Pancreas (tissue), 10 donors: ENCODE measurements around the gene OXNAD1. TPM values are rescaled to one million over a fixed set of nuclear protein-coding genes. Genes with fewer than 3 reads are reported as not detected.
A peak's percentile ranks its signal among the peaks of the same experiment; 100 is the strongest.

Experiments
- ATAC-seq, 4 donors: fragments of 200-7000 bp; cut with Tn5 transposase; one replicate each; pipeline versions ENCODE4 v1.8.0 to v1.9.1; 2020; ENCODE audit warnings: mild to moderate bottlenecking in 4 of 4, moderate library complexity in 4 of 4
- DNase-seq, 6 donors: peaks; one replicate each; pipeline ENCODE4 v3.0.0-alpha.2; 2020
- FAIRE-seq: peaks from 2 replicates; lab custom pipeline; 2012; peaks lifted over from hg19 to GRCh38; lab: Jason Lieb, UNC
- H3K27ac ChIP-seq, 4 donors: fragments of 200-600 bp; sonication (generic); 1 replicate in 3 of 4; 2 replicates in 1 of 4; pipeline versions ENCODE4 v1.5.0 to v1.8.0; 2020
- H3K27me3 ChIP-seq, 4 donors: fragments of 200-600 bp; one replicate each; pipeline ENCODE4 v1.8.0; 2021
- H3K36me3 ChIP-seq, 3 donors: fragments of 200-600 bp; sonication (generic) in 1 of 3; one replicate each; pipeline versions ENCODE4 v1.5.0 to v1.8.0; 2020 to 2021
- H3K4me1 ChIP-seq, 3 donors: fragments of 200-600 bp; one replicate each; pipeline ENCODE4 v1.8.0; 2021
- H3K4me3 ChIP-seq, 4 donors: fragments of 200-600 bp; sonication (generic) in 2 of 4; one replicate each; pipeline versions ENCODE4 v1.5.0 to v1.8.0; 2020 to 2021
- H3K9me3 ChIP-seq, 4 donors: fragments of 200-600 bp; one replicate each; pipeline ENCODE4 v1.8.0; 2021
- WGBS, 2 donors: extraction: QIAGEN DNeasy Blood & Tissue Kit; methylation state at CpG; one replicate each; pipeline ENCODE4 v1.1.7; 2013; 5-methylcytosine and 5-hydroxymethylcytosine counted together
- intact Hi-C, 3 donors: fragments of 100-400 bp; cut with DNase I; formaldehyde crosslinking; loops; one replicate each; pipeline versions ENCODE4 v1.11.1 to v1.14.2; 2022
- polyA plus RNA-seq, 2 donors: library from polyadenylated mRNA; stranded (reverse); fragments of 200-250 nt; gene quantifications; one replicate each; pipeline ENCODE4 v1.2.3, GENCODE V29; 2013
- total RNA-seq, 6 donors: library from RNA; stranded (reverse); fragmentation: NEBNext Ultra II Directional in 4 of 6; extraction: Animal tissue kit (Norgen Biotek cat#: 25700) in 4 of 6; gene quantifications; one replicate each; pipeline versions ENCODE4 v1.2.1 to v1.2.4, GENCODE V29; 2021 to 2023
- TF ChIP-seq, protein P1 (sequence below), 4 donors: fragments of 200-600 bp; sonication (generic) in 3 of 4; IDR thresholded peaks; one replicate each; pipeline versions ENCODE4 v1.5.0 to v1.8.0; 2021; ENCODE audit warnings: antibody characterized with exemption in 4 of 4
- donor health status: healthy with polysubstance abuse.
- donor health status: DM: no; HTN: no; CAD: no; lungs with moderate emphysema.
- donor health status: DM: no; HTN: no; CAD: no.
- donor health status: control.
- donor health status: control.
- donor health status: Bipolar disorder and iron deficiency.
- donor health status: DM: yes; HTN: yes; CAD: no.
- donor health status: DM: no; HTN: no; CAD: no.
- donor health status: DM: no; HTN: no; CAD: no.
- donor health status: DM: yes; HTN: yes; CAD: no.

Gene OXNAD1
- total and polyA plus RNA-seq, 8 donors: 2.8 to 6.7 (median 4.0) TPM

DNA sequence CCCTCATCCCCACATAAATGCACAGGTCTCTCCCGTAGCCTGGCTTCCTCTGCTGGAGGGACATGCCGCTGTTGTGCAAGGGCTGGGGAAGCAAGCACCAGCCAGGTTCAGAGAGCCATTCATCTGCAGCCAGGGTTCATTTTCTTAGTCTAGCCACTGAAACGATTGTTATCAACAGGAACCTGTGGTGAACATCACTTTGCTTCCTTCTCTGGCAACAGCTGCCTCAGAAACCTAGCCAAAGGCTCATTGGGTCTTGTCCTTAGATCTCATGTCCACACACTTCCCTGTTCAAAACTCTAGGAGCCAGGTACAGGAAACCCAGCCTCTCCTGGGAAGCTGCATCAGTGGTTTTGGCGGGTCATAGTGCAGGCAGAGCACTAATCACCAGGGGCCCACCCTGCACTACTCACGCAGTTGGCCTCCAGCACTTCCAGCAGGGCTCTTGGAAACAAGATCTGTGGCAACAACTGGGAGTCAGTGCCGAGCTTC lies 47.0 kb downstream of the OXNAD1 start:
- no peak overlapping the region for H3K4me3 ChIP-seq
- H3K9me3 ChIP-seq: no peaks in the 10 kb centered on the region
- H3K27ac ChIP-seq: no peak overlapping the region
- TF ChIP-seq, protein P1, sequence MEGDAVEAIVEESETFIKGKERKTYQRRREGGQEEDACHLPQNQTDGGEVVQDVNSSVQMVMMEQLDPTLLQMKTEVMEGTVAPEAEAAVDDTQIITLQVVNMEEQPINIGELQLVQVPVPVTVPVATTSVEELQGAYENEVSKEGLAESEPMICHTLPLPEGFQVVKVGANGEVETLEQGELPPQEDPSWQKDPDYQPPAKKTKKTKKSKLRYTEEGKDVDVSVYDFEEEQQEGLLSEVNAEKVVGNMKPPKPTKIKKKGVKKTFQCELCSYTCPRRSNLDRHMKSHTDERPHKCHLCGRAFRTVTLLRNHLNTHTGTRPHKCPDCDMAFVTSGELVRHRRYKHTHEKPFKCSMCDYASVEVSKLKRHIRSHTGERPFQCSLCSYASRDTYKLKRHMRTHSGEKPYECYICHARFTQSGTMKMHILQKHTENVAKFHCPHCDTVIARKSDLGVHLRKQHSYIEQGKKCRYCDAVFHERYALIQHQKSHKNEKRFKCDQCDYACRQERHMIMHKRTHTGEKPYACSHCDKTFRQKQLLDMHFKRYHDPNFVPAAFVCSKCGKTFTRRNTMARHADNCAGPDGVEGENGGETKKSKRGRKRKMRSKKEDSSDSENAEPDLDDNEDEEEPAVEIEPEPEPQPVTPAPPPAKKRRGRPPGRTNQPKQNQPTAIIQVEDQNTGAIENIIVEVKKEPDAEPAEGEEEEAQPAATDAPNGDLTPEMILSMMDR (IDR thresholded peaks at IDR 0.05): no peak
- H3K4me1 ChIP-seq: no peaks in the 10 kb centered on the region
- 71 to 76% methylated on average over 6 of the region's 6 CpGs for WGBS, 2 donors
- FAIRE-seq (no peak), DNase-seq (no peak), ATAC-seq (peak in 2 of 4 donors; percentile 18 to 41)
- no peaks in the 10 kb centered on the region for H3K27me3 ChIP-seq
- H3K36me3 ChIP-seq: peaks cover 0 to 7% (median 0%) of the 10 kb centered on the region in 3 donors
- intact Hi-C loops: no loop called here

DNA sequence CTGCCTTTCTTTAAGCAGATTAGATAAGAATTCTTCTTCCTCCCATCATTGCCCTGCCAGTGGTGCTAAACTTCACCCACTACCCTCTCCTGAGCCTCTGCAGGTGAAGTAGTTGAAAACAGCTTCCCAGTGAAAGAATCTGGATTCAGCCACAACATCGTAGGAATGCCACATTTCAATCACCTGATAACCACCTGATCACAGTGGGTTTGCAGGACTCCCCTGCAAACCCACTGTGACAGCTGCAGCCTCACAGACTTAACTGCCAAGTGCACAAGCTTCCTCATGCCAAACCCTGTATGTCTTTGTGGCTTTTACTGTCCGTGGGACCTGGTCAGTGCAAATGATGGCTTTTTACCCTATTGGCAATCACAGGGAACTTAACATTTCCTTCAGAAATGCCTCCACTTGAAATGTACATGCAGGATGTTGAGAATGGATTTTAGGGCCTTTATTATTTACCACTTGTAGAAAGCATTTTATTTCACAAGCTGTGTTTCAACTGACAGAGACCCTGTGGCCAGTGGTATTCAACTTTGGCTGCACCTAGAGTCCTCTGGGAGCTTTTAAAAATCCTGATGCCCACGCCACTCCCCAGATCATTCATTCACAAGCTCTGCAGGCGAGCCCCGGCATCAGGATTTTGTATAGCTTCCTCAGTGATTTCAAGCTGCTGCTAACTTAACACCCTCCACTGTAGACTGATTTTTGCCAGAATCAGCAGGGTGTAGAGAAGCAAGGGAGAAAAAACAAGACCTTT lies 49.1 kb downstream of the OXNAD1 start:
- Histone ChIP-seq H3K27me3 (no peaks in the 10 kb centered on the region), H3K9me3 (no peaks in the 10 kb centered on the region), H3K4me1 (no peaks in the 10 kb centered on the region), H3K4me3 (no peak overlapping the region), H3K27ac (no peak overlapping the region), H3K36me3 (no peaks in the 10 kb centered on the region)
- ATAC-seq (no peak), DNase-seq (no peak), FAIRE-seq (no peak)
- intact Hi-C loops: no loop called here
- TF ChIP-seq, protein P1 (IDR thresholded peaks at IDR 0.05): no peak
- 82 to 91% methylated on average over 5 of the region's 5 CpGs for WGBS, 2 donors

DNA sequence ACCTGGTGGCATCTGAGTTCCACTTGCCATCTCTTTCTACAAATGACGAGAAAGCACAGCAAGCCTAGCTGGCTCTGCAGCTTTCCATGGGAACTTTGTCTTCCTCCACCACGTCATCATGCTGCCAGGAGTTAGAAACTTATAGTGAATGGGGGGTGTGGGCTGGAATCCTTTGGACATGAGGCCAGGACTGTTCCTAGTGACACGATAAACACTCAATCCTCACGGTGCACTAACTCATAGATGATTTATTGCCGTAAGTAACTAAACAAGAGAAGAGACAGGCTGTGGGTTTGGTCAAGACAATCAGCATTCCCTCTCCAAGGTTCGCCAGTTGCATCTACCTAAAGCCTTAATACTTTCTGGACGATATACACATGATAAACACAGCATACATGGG lies 50.6 kb downstream of the OXNAD1 start:
- Histone ChIP-seq H3K36me3 (no peaks in the 10 kb centered on the region), H3K4me1 (no peaks in the 10 kb centered on the region), H3K27ac (no peak overlapping the region), H3K4me3 (no peak overlapping the region), H3K27me3 (no peaks in the 10 kb centered on the region), H3K9me3 (no peaks in the 10 kb centered on the region)
- WGBS, 2 donors: 87 to 90% methylated on average over 7 of the region's 7 CpGs
- DNase-seq: no peak
- TF ChIP-seq, protein P1 (IDR thresholded peaks at IDR 0.05): no peak
- intact Hi-C loops: no loop called here
- no peak for FAIRE-seq
- ATAC-seq: no peak

DNA sequence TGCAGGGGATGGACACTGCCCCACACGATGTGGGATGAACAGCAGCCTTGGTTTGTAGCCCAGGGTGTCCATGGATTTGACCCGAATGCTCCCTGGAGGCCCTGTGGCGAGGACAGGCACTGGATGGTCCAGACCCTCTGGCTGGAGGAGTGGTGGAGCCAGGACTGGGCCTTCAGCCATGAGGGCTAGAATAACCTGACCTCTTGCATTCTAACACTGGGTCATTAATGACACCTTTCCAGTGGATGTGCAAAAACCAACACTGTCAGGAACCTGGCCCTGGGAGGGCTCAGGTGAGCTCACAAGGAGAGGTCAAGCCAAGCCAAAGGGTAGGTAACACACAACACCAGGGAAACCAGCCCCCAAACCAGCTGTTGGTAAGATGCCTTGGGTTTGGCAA lies 51.4 kb downstream of the OXNAD1 start:
- FAIRE-seq: no peak
- intact Hi-C loops: no loop called here
- WGBS, 2 donors: 89 to 92% methylated on average over 3 of the region's 3 CpGs

More for the DNA sequence above, 51.4 kb downstream of the OXNAD1 start:
- no peak overlapping the region for H3K27ac ChIP-seq
- H3K4me1 ChIP-seq: no peaks in the 10 kb centered on the region
- ATAC-seq: no peak
- DNase-seq: no peak
- H3K27me3 ChIP-seq: no peaks in the 10 kb centered on the region
- TF ChIP-seq, protein P1 (IDR thresholded peaks at IDR 0.05): no peak
- no peaks in the 10 kb centered on the region for H3K36me3 ChIP-seq
- H3K4me3 ChIP-seq: no peak overlapping the region
- no peaks in the 10 kb centered on the region for H3K9me3 ChIP-seq
